ENCODE measurements around the gene MBLAC1.

Gene MBLAC1

GRCh38 chr7:100119072-100119969, 7.4 kb upstream of the MBLAC1 start, which contains the start of the genes CNPY4 and TAF6:
Gene CNPY4 (plus strand): TSS chr7:100119634. CDS start chr7:100119745, 111 bp downstream.
Gene TAF6 (minus strand): TSS chr7:100119358. CDS start chr7:100114209, 5,149 bp downstream.
- peak; percentile 94 for DNase-seq (ENCODE audit: low read depth)
- H3K4me3 ChIP-seq (ENCODE audit: low read length), result peak within 1 kb of the TSS; percentile 96
- TF ChIP-seq, protein P1, sequence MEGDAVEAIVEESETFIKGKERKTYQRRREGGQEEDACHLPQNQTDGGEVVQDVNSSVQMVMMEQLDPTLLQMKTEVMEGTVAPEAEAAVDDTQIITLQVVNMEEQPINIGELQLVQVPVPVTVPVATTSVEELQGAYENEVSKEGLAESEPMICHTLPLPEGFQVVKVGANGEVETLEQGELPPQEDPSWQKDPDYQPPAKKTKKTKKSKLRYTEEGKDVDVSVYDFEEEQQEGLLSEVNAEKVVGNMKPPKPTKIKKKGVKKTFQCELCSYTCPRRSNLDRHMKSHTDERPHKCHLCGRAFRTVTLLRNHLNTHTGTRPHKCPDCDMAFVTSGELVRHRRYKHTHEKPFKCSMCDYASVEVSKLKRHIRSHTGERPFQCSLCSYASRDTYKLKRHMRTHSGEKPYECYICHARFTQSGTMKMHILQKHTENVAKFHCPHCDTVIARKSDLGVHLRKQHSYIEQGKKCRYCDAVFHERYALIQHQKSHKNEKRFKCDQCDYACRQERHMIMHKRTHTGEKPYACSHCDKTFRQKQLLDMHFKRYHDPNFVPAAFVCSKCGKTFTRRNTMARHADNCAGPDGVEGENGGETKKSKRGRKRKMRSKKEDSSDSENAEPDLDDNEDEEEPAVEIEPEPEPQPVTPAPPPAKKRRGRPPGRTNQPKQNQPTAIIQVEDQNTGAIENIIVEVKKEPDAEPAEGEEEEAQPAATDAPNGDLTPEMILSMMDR (conservative IDR thresholded peaks at IDR 0.05; ENCODE audit: low read length), result 0 out of 2 replicates have a peak, but pooled peaks have one; percentile 7

- peak overlapping the region; percentile 96 for H3K4me3 ChIP-seq (ENCODE audit: low read length)
- TF ChIP-seq, protein P1 (conservative IDR thresholded peaks at IDR 0.05; ENCODE audit: low read length), result no peak
- DNase-seq (ENCODE audit: low read depth), result peak; percentile 57
Observed at GRCh38 chr7:100119970-100120732, 6.6 kb upstream of the MBLAC1 start.

DNA sequence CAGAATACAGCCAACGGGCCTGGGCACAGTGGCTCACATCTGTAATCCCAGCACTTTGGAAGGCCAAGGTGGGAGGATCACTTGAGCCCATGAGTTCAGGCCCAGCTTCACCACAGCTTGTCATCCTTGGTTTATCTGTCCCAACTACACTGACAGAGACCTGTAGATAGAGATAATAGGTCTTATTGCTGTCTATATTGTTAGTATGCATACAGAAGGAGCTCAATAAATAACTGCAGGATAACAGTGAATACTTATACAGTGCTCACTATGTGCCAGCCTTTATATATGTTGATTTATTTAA, 6.1 kb upstream of the MBLAC1 start:
- H3K4me3 ChIP-seq (ENCODE audit: low read length), result peak overlapping the region; percentile 96
- no peak for DNase-seq (ENCODE audit: low read depth)
- TF ChIP-seq, protein P1 (conservative IDR thresholded peaks at IDR 0.05; ENCODE audit: low read length), result no peak

GRCh38 chr7:100122067-100122466, 4.7 kb upstream of the MBLAC1 start:
- DNase-seq (ENCODE audit: low read depth), result no peak
- TF ChIP-seq, protein P1 (conservative IDR thresholded peaks at IDR 0.05; ENCODE audit: low read length), result no peak

DNA sequence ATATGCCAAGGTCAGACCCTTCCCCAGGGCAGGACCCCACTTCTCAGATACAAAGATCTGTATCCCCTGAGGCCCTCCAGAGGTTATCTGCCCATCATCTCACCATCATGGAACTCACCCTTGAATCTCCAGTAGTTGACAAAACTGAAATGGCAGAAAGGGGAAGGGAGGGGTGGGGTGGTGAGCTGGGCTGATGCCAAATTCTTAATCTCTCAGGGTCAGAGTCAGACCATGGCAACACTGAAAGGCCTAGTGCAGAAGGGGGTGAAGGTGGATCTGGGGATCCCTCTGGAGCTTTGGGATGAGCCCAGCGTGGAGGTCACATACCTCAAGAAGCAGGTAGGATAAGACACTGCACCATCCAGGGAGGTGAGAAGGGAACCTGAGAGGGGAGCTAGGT, 4.2 kb upstream of the MBLAC1 start:
- H3K4me3 ChIP-seq (ENCODE audit: low read length), result no peak overlapping the region
- TF ChIP-seq, protein P1 (conservative IDR thresholded peaks at IDR 0.05; ENCODE audit: low read length), result no peak
- no peak for DNase-seq (ENCODE audit: low read depth)

More at GRCh38 chr7:100122067-100122466, 4.7 kb upstream of the MBLAC1 start:
- no peak overlapping the region for H3K4me3 ChIP-seq (ENCODE audit: low read length)

GRCh38 chr7:100124301-100125230, 2.2 kb upstream of the MBLAC1 start:
- DNase-seq (ENCODE audit: low read depth), result no peak
- TF ChIP-seq, protein P1 (conservative IDR thresholded peaks at IDR 0.05; ENCODE audit: low read length), result no peak
- no peak overlapping the region for H3K4me3 ChIP-seq (ENCODE audit: low read length)

Data from AG10803 (cell line).